ENCODE measurements around the gene MOB3B.
"Not testable (repeated sequence)": the region's sequence is repeated elsewhere in the genome, so short reads cannot be mapped to it uniquely, and the experiment has no call there.

The MOB3B gene

GRCh38 chr9:27518809-27519208 lies 10.8 kb downstream of the MOB3B start:
- DNase-seq (ENCODE audit: low read depth in 2 of 2), result no peak

- DNase-seq (ENCODE audit: low read depth in 2 of 2), result no peak
These were observed 11.6 kb downstream of the MOB3B start for GRCh38 chr9:27518006-27518405.

GRCh38 chr9:27514551-27514950 lies 15.1 kb downstream of the MOB3B start:
- no peak for DNase-seq (ENCODE audit: low read depth in 2 of 2)

- DNase-seq (ENCODE audit: low read depth in 2 of 2), result no peak
These were observed 17.8 kb downstream of the MOB3B start for GRCh38 chr9:27511771-27512170.

GRCh38 chr9:27510780-27511179 lies 18.8 kb downstream of the MOB3B start:
- DNase-seq (ENCODE audit: low read depth in 2 of 2), result no peak

- no peak for DNase-seq (ENCODE audit: low read depth in 2 of 2)
These were observed 22.6 kb downstream of the MOB3B start for GRCh38 chr9:27506981-27507380.

GRCh38 chr9:27505744-27506161 lies 23.9 kb downstream of the MOB3B start:
- DNase-seq (ENCODE audit: low read depth in 2 of 2), result no peak

DNA sequence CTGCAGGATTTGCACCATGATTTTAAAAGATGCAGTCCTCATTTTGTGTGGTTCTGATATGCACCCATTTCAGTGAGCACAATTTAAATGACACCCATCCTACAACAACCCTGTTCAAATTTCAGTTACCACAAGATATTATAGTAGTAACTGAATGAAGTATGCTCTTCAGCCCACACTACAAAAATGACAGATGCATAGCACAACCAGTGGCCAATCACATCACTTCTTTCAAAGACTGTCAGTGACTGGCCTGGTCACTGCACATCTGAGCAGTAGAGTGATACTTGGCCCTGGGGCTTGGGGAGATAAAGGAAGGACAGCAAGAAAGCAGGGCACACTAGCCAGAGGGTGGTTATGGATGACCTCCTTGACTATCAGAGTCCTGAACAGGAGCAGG lies 25.4 kb downstream of the MOB3B start:
- DNase-seq (ENCODE audit: low read depth in 2 of 2), result no peak

DNA sequence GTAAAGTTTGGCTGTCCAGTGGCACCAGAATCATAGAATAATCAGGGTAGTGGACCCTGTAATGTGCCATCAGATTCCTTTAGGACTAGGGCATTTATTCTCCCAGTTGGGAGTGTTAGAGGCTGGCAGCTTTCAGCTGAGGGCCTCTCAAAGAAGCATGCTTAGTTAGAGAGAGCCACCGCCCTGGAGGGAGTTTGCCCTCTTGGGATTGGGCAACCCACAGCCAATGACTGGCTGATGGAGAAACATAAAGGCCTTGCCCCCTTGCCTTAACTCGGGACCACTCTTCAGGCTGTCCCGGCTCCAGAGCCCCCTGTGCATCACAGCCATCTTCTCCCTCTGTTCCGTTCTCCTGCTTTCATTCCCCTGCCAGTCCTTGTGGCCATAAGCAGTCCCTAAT lies 26.0 kb downstream of the MOB3B start:
- no peak for DNase-seq (ENCODE audit: low read depth in 2 of 2)

DNA sequence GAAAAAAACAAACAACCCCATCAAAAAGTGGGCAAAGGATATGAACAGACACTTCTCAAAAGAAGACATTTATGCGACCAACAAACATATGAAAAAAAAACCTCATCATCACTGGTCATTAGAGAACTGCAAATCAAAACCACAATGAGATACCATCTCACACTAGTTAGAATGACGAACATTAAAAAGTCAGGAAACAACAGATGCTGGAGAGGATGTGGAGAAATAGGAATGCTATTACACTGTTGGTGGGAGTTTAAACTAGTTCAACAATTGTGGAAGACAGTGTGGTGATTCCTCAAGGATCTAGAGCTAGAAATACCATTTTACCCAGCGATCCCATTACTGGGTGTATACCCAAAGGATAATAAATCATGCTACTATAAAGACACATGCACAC lies 28.7 kb downstream of the MOB3B start:
- DNase-seq (ENCODE audit: low read depth in 2 of 2), result not testable (repeated sequence)

GRCh38 chr9:27499451-27499850 lies 30.2 kb downstream of the MOB3B start:
- DNase-seq (ENCODE audit: low read depth in 2 of 2), result no peak

DNA sequence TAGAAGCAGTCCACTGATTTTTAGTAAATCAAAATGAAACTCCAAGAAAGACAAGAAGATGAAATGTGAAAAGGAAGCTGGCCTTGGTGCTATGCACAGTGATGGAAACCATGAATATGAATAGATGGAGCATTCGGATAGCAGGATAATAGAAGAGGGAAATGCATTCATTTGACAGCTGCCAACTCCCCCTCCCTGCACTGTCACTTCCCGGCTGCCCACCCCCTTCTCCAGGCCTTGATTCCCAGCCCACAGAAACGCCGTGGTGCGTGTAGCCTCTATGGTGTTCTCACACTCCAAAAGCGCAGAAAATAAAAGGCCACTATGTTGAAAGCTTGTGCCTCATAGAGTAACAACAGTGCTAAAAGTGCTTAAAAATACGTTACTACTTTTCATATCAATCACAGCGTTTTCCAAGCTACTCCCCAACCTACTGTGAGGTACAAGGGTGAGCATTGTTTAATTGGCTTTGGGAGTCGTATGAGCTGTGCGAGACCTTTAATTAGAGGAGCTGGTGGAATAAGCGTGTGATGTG lies 31.7 kb downstream of the MOB3B start:
- no peak for DNase-seq (ENCODE audit: low read depth in 2 of 2)

GRCh38 chr9:27496135-27496504 lies 33.5 kb downstream of the MOB3B start:
- no peak for DNase-seq (ENCODE audit: low read depth in 2 of 2)

DNA sequence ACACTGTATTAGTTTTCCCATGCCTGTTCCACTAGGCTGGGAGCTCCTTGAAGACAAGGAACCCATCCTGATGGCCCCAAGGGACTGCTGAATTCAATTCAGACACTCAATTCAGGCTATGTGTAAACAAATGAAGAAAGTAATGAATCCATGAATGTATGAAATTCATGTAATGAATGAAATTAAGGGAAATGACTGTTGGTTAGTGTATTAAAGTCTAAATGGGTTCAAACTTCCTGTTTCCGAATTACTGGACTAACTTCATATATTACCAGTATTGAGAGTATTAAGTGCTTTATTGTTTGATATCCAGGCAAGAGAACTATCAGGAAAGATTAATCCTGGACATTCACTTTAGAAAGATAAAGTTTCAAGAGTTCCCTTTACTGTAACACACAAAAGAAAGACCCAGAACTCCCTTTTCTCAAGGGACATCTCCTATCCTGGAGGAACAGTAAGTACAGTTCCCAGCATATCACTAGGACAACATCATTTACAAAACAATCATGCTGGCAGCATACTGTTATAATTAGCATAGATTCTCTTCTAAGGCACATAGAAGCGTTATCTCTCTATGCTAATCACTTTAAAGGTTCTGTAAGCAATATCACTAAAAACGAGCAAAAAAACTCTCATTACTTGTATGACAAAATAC lies 34.0 kb downstream of the MOB3B start:
- no peak for DNase-seq (ENCODE audit: low read depth in 2 of 2)

DNA sequence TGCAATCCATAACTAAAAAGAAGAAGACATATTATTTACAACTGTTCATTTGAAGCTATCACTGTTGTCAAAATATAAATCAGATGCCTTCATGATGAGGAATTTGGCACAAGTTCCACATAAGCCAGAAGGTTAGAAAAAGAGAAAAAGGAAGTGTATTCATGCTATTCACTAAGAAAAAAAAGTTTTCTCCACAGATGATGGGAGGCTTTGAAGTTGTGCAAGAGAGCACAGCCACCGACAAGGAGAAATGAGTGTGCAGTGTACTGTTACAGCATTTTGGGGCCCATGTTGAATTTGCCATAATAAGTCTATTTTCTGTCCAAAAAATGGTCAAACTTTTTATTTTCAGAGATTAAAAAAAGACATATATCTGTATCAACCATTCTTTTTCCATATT lies 38.5 kb downstream of the MOB3B start:
- DNase-seq (ENCODE audit: low read depth in 2 of 2), result no peak

DNA sequence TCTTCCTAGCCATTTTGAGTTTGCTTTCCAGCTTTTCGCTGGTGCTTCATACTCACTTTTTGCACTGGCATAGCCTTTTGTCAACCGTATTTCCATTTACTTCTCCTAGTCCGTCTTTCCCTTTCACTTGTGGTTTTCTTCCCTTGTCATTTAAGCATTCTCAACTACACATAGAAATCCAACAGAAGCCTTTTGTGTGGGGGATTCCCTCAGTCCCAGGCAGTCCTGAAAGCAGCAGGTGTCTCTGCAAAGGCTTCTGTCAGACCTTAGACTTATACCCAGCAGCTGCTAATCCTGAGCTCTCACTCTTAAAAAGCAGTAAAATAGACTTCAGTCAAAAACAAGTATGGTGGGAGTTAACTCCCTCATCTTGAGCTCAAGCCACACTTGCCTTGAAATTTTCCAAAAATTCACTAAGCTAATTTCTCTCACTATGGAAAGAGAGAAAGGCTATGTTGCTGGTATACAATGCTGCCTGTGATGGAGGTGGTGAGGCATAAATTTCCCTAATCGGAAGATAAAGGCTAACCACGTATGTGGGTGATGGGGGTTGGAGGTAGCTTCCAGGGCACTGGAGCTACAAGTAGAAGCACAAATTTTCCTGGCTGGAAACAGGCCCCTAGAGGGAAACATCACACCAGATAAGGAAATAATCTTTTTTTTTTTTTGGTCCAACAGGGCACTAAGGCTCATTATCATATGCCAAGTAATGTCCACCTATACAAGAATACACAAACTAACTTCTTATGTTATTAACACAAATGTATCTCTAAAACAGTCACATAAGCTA lies 40.3 kb downstream of the MOB3B start:
- no peak for DNase-seq (ENCODE audit: low read depth in 2 of 2)

DNA sequence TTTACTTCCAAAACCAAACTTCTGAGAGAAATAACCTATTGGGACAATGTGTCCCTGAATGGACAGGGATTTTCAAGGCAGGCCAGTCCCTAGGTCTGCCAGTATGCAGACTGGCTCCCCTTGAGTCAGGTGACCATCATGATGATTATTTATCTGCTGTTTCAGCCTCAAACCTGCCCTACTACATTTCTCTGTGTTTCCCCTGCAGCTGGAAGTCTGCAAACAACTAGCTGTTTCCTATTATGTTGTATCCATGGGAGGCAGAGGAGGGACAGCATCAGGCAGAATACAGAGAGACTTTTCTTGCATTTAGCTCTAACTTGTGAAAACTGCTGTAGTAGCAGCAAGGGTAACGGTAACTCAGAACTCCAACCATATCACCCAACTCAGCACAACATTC lies 41.7 kb downstream of the MOB3B start:
- DNase-seq (ENCODE audit: low read depth in 2 of 2), result no peak

GRCh38 chr9:27487128-27487640 lies 42.4 kb downstream of the MOB3B start:
- DNase-seq (ENCODE audit: low read depth in 2 of 2), result no peak

GRCh38 chr9:27485158-27485557 lies 44.5 kb downstream of the MOB3B start:
- DNase-seq (ENCODE audit: low read depth in 2 of 2), result no peak

- no peak for DNase-seq (ENCODE audit: low read depth in 2 of 2)
These were observed 46.0 kb downstream of the MOB3B start for GRCh38 chr9:27483576-27483975.

DNA sequence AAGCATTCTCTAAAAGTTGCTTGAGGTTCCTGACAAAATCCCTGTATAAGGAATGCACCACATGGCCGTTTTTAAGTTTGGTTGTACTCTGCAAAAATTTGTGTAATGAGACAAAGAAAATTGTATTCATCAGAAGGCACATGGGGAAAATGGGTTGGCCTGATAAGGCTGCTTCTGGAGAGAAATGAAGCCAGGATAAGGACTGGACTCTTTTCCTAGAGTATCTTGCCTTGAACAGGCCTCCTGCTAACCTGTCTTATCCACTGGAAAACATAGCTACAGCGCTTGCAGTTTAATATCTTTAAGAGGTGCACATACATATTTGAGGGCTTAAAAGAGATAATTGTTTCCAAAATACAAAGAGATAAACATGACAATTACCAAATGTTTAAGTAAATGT lies 46.9 kb downstream of the MOB3B start:
- DNase-seq (ENCODE audit: low read depth in 2 of 2), result no peak

GRCh38 chr9:27478322-27478721 lies 51.3 kb downstream of the MOB3B start:
- DNase-seq (ENCODE audit: low read depth in 2 of 2), result no peak

GRCh38 chr9:27476870-27477515 lies 52.6 kb downstream of the MOB3B start:
- DNase-seq (ENCODE audit: low read depth in 2 of 2), result no peak
